ENCODE data around the gene CPN1.

DNA sequence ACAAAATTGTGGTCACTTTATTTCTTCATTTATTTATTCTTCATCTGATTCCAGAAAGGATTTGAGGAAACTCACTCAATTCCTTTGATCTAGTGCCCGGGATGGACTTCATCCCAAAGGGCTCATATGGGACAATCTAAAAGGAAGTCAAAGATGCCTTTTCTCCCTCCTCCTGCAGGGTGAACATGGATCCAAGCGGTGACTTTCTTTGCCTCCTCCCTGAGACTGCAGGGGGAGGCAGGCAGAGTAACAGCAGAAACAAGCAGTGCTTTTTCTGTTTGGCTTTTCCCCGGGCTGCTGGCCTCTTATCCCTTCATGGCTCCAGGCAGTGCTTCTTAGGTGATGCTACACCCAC is 61.9 kb downstream of the CPN1 start:
- TF ChIP-seq, protein P1, sequence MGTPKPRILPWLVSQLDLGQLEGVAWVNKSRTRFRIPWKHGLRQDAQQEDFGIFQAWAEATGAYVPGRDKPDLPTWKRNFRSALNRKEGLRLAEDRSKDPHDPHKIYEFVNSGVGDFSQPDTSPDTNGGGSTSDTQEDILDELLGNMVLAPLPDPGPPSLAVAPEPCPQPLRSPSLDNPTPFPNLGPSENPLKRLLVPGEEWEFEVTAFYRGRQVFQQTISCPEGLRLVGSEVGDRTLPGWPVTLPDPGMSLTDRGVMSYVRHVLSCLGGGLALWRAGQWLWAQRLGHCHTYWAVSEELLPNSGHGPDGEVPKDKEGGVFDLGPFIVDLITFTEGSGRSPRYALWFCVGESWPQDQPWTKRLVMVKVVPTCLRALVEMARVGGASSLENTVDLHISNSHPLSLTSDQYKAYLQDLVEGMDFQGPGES (IDR thresholded peaks at IDR 0.05): no peak
- TF ChIP-seq RB1 (IDR thresholded peaks at IDR 0.05; ENCODE audit: borderline replicate concordance): no peak
- no peak for TF ChIP-seq POLR2AphosphoS5 (IDR thresholded peaks at IDR 0.05; ENCODE audit: low read length)
- TF ChIP-seq FOXK2 (IDR thresholded peaks at IDR 0.05): no peak
- TF ChIP-seq JUNB (IDR thresholded peaks at IDR 0.05): no peak
- TF ChIP-seq, protein P2, sequence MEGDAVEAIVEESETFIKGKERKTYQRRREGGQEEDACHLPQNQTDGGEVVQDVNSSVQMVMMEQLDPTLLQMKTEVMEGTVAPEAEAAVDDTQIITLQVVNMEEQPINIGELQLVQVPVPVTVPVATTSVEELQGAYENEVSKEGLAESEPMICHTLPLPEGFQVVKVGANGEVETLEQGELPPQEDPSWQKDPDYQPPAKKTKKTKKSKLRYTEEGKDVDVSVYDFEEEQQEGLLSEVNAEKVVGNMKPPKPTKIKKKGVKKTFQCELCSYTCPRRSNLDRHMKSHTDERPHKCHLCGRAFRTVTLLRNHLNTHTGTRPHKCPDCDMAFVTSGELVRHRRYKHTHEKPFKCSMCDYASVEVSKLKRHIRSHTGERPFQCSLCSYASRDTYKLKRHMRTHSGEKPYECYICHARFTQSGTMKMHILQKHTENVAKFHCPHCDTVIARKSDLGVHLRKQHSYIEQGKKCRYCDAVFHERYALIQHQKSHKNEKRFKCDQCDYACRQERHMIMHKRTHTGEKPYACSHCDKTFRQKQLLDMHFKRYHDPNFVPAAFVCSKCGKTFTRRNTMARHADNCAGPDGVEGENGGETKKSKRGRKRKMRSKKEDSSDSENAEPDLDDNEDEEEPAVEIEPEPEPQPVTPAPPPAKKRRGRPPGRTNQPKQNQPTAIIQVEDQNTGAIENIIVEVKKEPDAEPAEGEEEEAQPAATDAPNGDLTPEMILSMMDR (IDR thresholded peaks at IDR 0.05 in 2 of 3, conservative IDR thresholded peaks at IDR 0.05 in 1 of 3; ENCODE audit: control insufficient read depth in 2 of 3, extremely low read depth in 1 of 3, insufficient read depth in 1 of 3, low read depth in 3 of 3, low read length in 3 of 3): no peak
- no peak for TF ChIP-seq NRF1 (conservative IDR thresholded peaks at IDR 0.05; ENCODE audit: low read depth, low read length)
- TF ChIP-seq BHLHE40 (IDR thresholded peaks at IDR 0.05; ENCODE audit: borderline replicate concordance in 1 of 2, low read depth in 2 of 2, low read length in 1 of 2): no peak
- TF ChIP-seq EP300 (IDR thresholded peaks at IDR 0.05; ENCODE audit: borderline replicate concordance in 1 of 2, control insufficient read depth in 1 of 2, low read depth in 2 of 2, low read length in 2 of 2): no peak

Measured in GM12878 (cell line).